Fibroblast of lung (primary cell): Measurements from ENCODE around the gene SYNE1. TPM values are rescaled to one million over a fixed set of nuclear protein-coding genes. Genes with fewer than 3 reads are reported as not detected.

Experiments used
- DNase-seq, 2 donors: peaks; one replicate each; pipeline versions ENCODE4 v3.0.0 to v3.0.0-alpha.2; 2010; ENCODE audit warnings: low read depth in 2 of 2
- H2AFZ ChIP-seq: 2 replicates; pipeline ENCODE4 v1.5.1; 2012; ENCODE audit warnings: low read length, control low read depth, inconsistent platforms
- H3K27ac ChIP-seq: 2 replicates; pipeline ENCODE4 v1.5.1; 2011; ENCODE audit warnings: low read length, control low read depth; ENCODE audit not compliant: insufficient read depth
- H3K27me3 ChIP-seq: 2 replicates; pipeline ENCODE4 v1.5.1; 2011; ENCODE audit warnings: mild to moderate bottlenecking, low read length; ENCODE audit not compliant: control insufficient read depth, insufficient read depth
- H3K36me3 ChIP-seq: 2 replicates; pipeline ENCODE4 v1.5.1; 2011; ENCODE audit warnings: low read length; ENCODE audit not compliant: control insufficient read depth, insufficient read depth
- H3K4me1 ChIP-seq: 2 replicates; pipeline ENCODE4 v1.5.1; 2011; ENCODE audit warnings: low read length; ENCODE audit not compliant: control insufficient read depth, insufficient read depth; ENCODE audit errors: extremely low read depth
- H3K4me2 ChIP-seq: 2 replicates; pipeline ENCODE4 v1.5.1; 2011; ENCODE audit warnings: low read length, control low read depth; ENCODE audit not compliant: insufficient read depth; ENCODE audit errors: extremely low read depth
- H3K4me3 ChIP-seq, 4 experiments: fragments of 200-600 bp in 1 of 4; sonication (generic) in 1 of 4; replicated peaks in 1 of 4; 2 replicates each; pipeline ENCODE4 v1.5.1; 2011 to 2016; ENCODE audit warnings: low read length in 4 of 4, low read depth in 3 of 4, mild to moderate bottlenecking in 3 of 4, control low read depth in 2 of 4, inconsistent platforms in 1 of 4, mixed read lengths in 1 of 4; ENCODE audit not compliant: insufficient read depth in 1 of 4; ENCODE audit errors: control extremely low read depth in 1 of 4
- H3K79me2 ChIP-seq: 2 replicates; pipeline ENCODE4 v1.5.1; 2012; ENCODE audit warnings: mild to moderate bottlenecking, low read length, inconsistent platforms; ENCODE audit not compliant: control insufficient read depth, insufficient read depth
- H3K9ac ChIP-seq: 2 replicates; pipeline ENCODE4 v1.5.1; 2011; ENCODE audit warnings: mild to moderate bottlenecking, low read length, control low read depth; ENCODE audit not compliant: insufficient read depth
- H3K9me3 ChIP-seq: 2 replicates; pipeline ENCODE4 v1.5.1; 2012; ENCODE audit warnings: low read depth, low read length; ENCODE audit not compliant: control insufficient read depth, insufficient read depth
- H4K20me1 ChIP-seq: 2 replicates; pipeline ENCODE4 v1.5.1; 2011; ENCODE audit warnings: low read length; ENCODE audit not compliant: control insufficient read depth, insufficient read depth; ENCODE audit errors: extremely low read depth
- CTCF ChIP-seq, 2 donors: IDR thresholded peaks in 1 of 2; conservative IDR thresholded peaks in 1 of 2; 1 replicate in 1 of 2; 2 replicates in 1 of 2; pipeline ENCODE4 v1.5.1; 2011 to 2012; ENCODE audit warnings: low read length in 2 of 2, control low read depth in 1 of 2, inconsistent platforms in 1 of 2, low read depth in 1 of 2, mild to moderate bottlenecking in 1 of 2
- EZH2 ChIP-seq: IDR thresholded peaks from 2 replicates; pipeline ENCODE4 v1.5.1; 2012; ENCODE audit warnings: low read length, control low read depth, mild to moderate bottlenecking; ENCODE audit errors: missing control alignments
- polyA plus RNA-seq, 2 donors: library from polyadenylated mRNA; depleted of rRNA in 1 of 2; stranded (reverse) in 1 of 2; unstranded in 1 of 2; fragments of >200 nt; gene quantifications; 2 replicates each; pipeline ENCODE4 v1.2.1, GENCODE V29; 2011 to 2012; ENCODE audit warnings: missing spikeins in 1 of 2
- total RNA-seq: library from RNA; depleted of rRNA; stranded (reverse); fragments of >200 nt; gene quantifications from 2 replicates; pipeline ENCODE4 v1.2.1, GENCODE V29; 2014

SYNE1 gene
- total and polyA plus RNA-seq, 2 donors (not counting 1 experiment from before 2014, with no cell fraction given) = 21.7 to 219 TPM

GRCh38 chr6:152323376-152323775 lies 313.8 kb downstream of the SYNE1 start:
- peaks cover 4% of the 10 kb centered on the region for H3K36me3 ChIP-seq
- H3K27me3 ChIP-seq = no peaks in the 10 kb centered on the region
- H3K4me3 ChIP-seq = no peak overlapping the region
- H3K4me1 ChIP-seq = no peaks in the 10 kb centered on the region
- no peaks in the 10 kb centered on the region for H4K20me1 ChIP-seq
- H3K4me2 ChIP-seq = no peak overlapping the region
- TF ChIP-seq CTCF (conservative IDR thresholded peaks at IDR 0.05 in 1 of 2, IDR thresholded peaks at IDR 0.05 in 1 of 2; ENCODE audit: low read depth in 1 of 2, low read length in 2 of 2) (no peak), EZH2 (no peak)
- no peak for DNase-seq
- H2AFZ ChIP-seq = no peak overlapping the region
- no peak overlapping the region for H3K9ac ChIP-seq
- H3K79me2 ChIP-seq = no peaks in the 10 kb centered on the region
- no peaks in the 10 kb centered on the region for H3K9me3 ChIP-seq
- no peak overlapping the region for H3K27ac ChIP-seq

GRCh38 chr6:152318278-152318677 lies 318.9 kb downstream of the SYNE1 start:
- no peaks in the 10 kb centered on the region for H3K27me3 ChIP-seq
- DNase-seq = no peak
- no peak overlapping the region for H2AFZ ChIP-seq
- peaks cover under 1% of the 10 kb centered on the region for H3K36me3 ChIP-seq
- H3K79me2 ChIP-seq = no peaks in the 10 kb centered on the region
- no peak overlapping the region for H3K4me3 ChIP-seq
- H3K9me3 ChIP-seq = no peaks in the 10 kb centered on the region
- no peak overlapping the region for H3K4me2 ChIP-seq
- H3K4me1 ChIP-seq = peaks cover 6% of the 10 kb centered on the region
- TF ChIP-seq EZH2 (no peak), CTCF (conservative IDR thresholded peaks at IDR 0.05 in 1 of 2, IDR thresholded peaks at IDR 0.05 in 1 of 2; ENCODE audit: low read depth in 1 of 2, low read length in 2 of 2) (no peak)
- H4K20me1 ChIP-seq = no peaks in the 10 kb centered on the region
- no peak overlapping the region for H3K9ac ChIP-seq
- no peak overlapping the region for H3K27ac ChIP-seq

- Histone ChIP-seq H3K4me1 (peaks cover 6% of the 10 kb centered on the region), H3K27ac (no peak overlapping the region), H3K9ac (no peak overlapping the region), H2AFZ (no peak overlapping the region), H3K9me3 (no peaks in the 10 kb centered on the region), H3K79me2 (no peaks in the 10 kb centered on the region), H3K4me2 (no peak overlapping the region), H4K20me1 (no peaks in the 10 kb centered on the region), H3K36me3 (no peaks in the 10 kb centered on the region), H3K4me3 (no peak overlapping the region), H3K27me3 (no peaks in the 10 kb centered on the region)
- TF ChIP-seq CTCF (conservative IDR thresholded peaks at IDR 0.05 in 1 of 2, IDR thresholded peaks at IDR 0.05 in 1 of 2; ENCODE audit: low read depth in 1 of 2, low read length in 2 of 2) = no peak
- no peak for TF ChIP-seq EZH2
- DNase-seq = peak; percentile 31 to 76
Measured at GRCh38 chr6:152316024-152316423, 321.1 kb downstream of the SYNE1 start.
